Measurements from ENCODE around the gene EBF3.

EBF3 gene

GRCh38 chr10:129887381-129887905 lies 76.6 kb downstream of the EBF3 start:
- DNase-seq (ENCODE audit: low read depth, low spot score) = no peak
- H3K4me3 ChIP-seq (ENCODE audit: low read depth, low read length) = no peak overlapping the region
- POLR2A ChIA-PET = no interaction called here
- TF ChIP-seq CTCF (IDR thresholded peaks at IDR 0.05; ENCODE audit: insufficient read depth, low read length, missing control alignments) = no peak
- CTCF ChIA-PET = interaction anchor here (1.3 kb wide), 2 partner anchors 13 to 220 kb away, joined by 3 to 4 read pairs; no protein-coding TSS in a partner anchor

GRCh38 chr10:129886263-129886662 lies 77.8 kb downstream of the EBF3 start:
- DNase-seq (ENCODE audit: low read depth, low spot score) = no peak
- ChIA-PET POLR2A (no interaction called here), CTCF (no interaction called here)
- no peak for TF ChIP-seq CTCF (IDR thresholded peaks at IDR 0.05; ENCODE audit: insufficient read depth, low read length, missing control alignments)
- H3K4me3 ChIP-seq (ENCODE audit: low read depth, low read length) = no peak overlapping the region

- CTCF ChIA-PET = no interaction called here
- TF ChIP-seq CTCF (IDR thresholded peaks at IDR 0.05; ENCODE audit: insufficient read depth, low read length, missing control alignments) = no peak
- H3K4me3 ChIP-seq (ENCODE audit: low read depth, low read length) = no peak overlapping the region
- DNase-seq (ENCODE audit: low read depth, low spot score) = no peak
- POLR2A ChIA-PET = no interaction called here
Measured at GRCh38 chr10:129885526-129885925, 78.5 kb downstream of the EBF3 start.

- ChIA-PET POLR2A (no interaction called here), CTCF (no interaction called here)
- TF ChIP-seq CTCF (IDR thresholded peaks at IDR 0.05; ENCODE audit: insufficient read depth, low read length, missing control alignments) = no peak
- no peak for DNase-seq (ENCODE audit: low read depth, low spot score)
- no peak overlapping the region for H3K4me3 ChIP-seq (ENCODE audit: low read depth, low read length)
Measured at GRCh38 chr10:129884398-129885078, 79.5 kb downstream of the EBF3 start.

GRCh38 chr10:129883626-129884397 lies 80.3 kb downstream of the EBF3 start:
- H3K4me3 ChIP-seq (ENCODE audit: low read depth, low read length) = no peak overlapping the region
- ChIA-PET CTCF (no interaction called here), POLR2A (no interaction called here)
- TF ChIP-seq CTCF (IDR thresholded peaks at IDR 0.05; ENCODE audit: insufficient read depth, low read length, missing control alignments) = no peak
- no peak for DNase-seq (ENCODE audit: low read depth, low spot score)

GRCh38 chr10:129883029-129883428 lies 81.0 kb downstream of the EBF3 start:
- H3K4me3 ChIP-seq (ENCODE audit: low read depth, low read length) = no peak overlapping the region
- no peak for TF ChIP-seq CTCF (IDR thresholded peaks at IDR 0.05; ENCODE audit: insufficient read depth, low read length, missing control alignments)
- CTCF ChIA-PET = no interaction called here
- POLR2A ChIA-PET = no interaction called here
- DNase-seq (ENCODE audit: low read depth, low spot score) = no peak

All from AG04449 (cell line).